GM06990 (cell line): ENCODE measurements around the gene JMJD7.

Experiments
- DNase-seq: peaks from one replicate; pipeline ENCODE4 v3.0.0-alpha.2; 2011; ENCODE audit not compliant: insufficient read length; ENCODE audit errors: extremely low read depth
- H3K27me3 ChIP-seq: replicated peaks from 2 replicates; pipeline ENCODE4 v1.6.0; 2011; ENCODE audit warnings: low read length; ENCODE audit not compliant: control insufficient read depth, insufficient read depth
- H3K36me3 ChIP-seq: 2 replicates; pipeline ENCODE4 v1.5.1; 2011; ENCODE audit warnings: low read length; ENCODE audit not compliant: control insufficient read depth, insufficient read depth
- H3K4me3 ChIP-seq: replicated peaks from 2 replicates; pipeline ENCODE4 v1.5.1; 2011; ENCODE audit warnings: low read depth, mild to moderate bottlenecking, control low read depth, low read length
- TF ChIP-seq, protein P1 (sequence below): IDR thresholded peaks from 2 replicates; pipeline ENCODE4 v1.5.1; 2011; ENCODE audit warnings: low read length, control low read depth, mild to moderate bottlenecking, inconsistent platforms; ENCODE audit not compliant: insufficient read depth, poor library complexity, severe bottlenecking

The JMJD7 gene

DNA sequence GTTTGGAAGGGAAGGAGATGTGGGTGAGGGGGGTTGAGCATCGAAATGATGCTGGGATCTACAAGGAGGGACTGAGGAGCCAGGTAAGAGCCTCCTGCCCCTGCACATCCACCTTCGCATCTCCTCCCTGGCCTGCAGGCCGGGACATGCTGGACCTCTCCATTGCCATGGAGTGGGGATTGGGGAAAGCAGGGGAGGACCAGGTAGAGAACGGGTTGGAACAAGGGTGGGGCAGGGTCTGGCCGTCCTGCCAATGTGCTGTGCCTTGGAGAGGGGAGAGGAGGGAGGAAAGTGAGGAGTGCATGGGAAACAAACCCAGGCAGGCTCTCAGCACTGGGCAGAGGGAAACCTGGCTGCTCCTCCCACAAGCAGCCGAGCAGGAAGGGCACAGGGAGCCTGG lies 21.3 kb downstream of the JMJD7 start:
- Histone ChIP-seq H3K4me3 (no peak overlapping the region), H3K27me3 (no peaks in the 10 kb centered on the region)

DNA sequence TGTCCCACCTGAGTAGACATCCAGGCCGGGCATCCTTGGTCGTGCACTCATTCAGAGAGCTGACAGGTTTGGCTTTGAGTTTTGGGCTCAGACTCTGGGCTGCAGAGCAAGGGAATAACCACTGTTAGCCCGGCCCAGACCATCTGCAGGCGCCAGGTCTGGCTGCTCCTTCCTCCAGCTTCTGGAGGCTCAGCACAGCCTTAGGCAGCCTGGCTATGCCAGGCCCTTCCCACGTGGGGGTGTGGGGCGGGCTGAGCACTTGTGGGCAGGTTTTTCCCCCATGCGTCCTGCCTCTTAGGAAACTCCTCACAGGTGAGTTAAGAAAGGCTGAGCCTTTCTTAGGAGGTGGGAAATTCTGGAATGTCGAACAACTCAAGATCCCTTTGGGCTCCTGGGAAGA lies 22.0 kb downstream of the JMJD7 start:
- Histone ChIP-seq H3K36me3 (peaks cover 7% of the 10 kb centered on the region), H3K4me3 (no peak overlapping the region), H3K27me3 (no peaks in the 10 kb centered on the region)
- no peak for DNase-seq
- TF ChIP-seq, protein P1, sequence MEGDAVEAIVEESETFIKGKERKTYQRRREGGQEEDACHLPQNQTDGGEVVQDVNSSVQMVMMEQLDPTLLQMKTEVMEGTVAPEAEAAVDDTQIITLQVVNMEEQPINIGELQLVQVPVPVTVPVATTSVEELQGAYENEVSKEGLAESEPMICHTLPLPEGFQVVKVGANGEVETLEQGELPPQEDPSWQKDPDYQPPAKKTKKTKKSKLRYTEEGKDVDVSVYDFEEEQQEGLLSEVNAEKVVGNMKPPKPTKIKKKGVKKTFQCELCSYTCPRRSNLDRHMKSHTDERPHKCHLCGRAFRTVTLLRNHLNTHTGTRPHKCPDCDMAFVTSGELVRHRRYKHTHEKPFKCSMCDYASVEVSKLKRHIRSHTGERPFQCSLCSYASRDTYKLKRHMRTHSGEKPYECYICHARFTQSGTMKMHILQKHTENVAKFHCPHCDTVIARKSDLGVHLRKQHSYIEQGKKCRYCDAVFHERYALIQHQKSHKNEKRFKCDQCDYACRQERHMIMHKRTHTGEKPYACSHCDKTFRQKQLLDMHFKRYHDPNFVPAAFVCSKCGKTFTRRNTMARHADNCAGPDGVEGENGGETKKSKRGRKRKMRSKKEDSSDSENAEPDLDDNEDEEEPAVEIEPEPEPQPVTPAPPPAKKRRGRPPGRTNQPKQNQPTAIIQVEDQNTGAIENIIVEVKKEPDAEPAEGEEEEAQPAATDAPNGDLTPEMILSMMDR = no peak

More for the DNA sequence above, 21.3 kb downstream of the JMJD7 start:
- peaks cover 7% of the 10 kb centered on the region for H3K36me3 ChIP-seq
- DNase-seq = no peak
- TF ChIP-seq, protein P1 = no peak

DNA sequence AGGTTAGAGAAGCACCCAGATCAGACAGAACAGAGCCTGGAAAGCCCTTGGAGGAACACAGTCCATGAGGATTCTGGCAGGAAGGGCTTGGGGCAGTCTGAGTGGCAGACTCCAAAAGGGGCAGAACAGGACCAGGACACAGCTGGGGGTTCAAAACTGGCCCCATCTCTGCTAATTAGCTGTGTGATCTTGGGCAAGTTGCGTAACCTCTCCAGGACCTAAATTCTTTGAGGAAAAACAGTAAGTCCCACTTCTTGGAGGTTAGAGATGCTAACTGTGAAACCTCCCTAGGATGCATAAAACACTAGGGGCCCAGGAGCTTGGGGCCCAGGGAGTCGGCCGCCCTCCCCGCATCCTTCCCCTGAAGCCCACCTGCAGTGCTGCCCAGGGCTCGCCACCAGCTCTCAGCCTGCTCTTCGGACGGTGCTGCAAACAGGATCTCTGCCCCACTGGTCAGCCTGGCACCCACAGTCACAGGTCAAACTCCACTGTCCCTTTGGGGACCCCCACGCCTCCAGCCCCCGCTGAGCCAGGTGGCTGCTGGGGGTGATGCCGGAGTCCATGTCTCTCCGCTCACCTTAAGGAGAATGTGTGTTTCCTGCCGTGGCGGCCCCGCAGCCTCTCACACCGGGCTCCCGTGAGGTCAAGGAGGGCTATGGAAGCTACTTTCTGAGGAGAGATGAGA lies 22.7 kb downstream of the JMJD7 start:
- no peak for DNase-seq
- Histone ChIP-seq H3K27me3 (no peaks in the 10 kb centered on the region; the same call in 1 of the 2 replicates), H3K36me3 (peaks cover 7% of the 10 kb centered on the region), H3K4me3 (no peak overlapping the region)
- TF ChIP-seq, protein P1 = no peak

DNA sequence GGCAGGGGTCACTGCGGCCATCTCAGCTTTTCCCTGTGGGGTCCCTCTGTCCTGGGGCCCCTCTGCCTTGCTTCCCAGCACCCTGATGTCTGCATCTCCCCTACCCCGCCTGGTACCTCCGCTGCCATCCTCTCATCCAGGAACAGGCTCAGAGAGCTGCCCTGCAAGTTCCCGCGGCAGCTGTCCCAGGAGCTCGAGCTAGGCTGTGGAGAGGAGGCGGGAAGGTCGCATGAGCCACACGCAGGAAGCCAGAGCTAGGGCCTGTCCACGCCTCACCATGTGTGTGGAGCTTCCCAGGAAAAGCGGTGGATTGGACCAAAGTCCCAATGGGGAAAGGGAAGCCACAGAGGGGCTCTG lies 23.3 kb downstream of the JMJD7 start:
- TF ChIP-seq, protein P1 = no peak
- Histone ChIP-seq H3K36me3 (peaks cover 6% of the 10 kb centered on the region), H3K27me3 (no peaks in the 10 kb centered on the region; the same call in 1 of the 2 replicates), H3K4me3 (no peak overlapping the region)
- no peak for DNase-seq

DNA sequence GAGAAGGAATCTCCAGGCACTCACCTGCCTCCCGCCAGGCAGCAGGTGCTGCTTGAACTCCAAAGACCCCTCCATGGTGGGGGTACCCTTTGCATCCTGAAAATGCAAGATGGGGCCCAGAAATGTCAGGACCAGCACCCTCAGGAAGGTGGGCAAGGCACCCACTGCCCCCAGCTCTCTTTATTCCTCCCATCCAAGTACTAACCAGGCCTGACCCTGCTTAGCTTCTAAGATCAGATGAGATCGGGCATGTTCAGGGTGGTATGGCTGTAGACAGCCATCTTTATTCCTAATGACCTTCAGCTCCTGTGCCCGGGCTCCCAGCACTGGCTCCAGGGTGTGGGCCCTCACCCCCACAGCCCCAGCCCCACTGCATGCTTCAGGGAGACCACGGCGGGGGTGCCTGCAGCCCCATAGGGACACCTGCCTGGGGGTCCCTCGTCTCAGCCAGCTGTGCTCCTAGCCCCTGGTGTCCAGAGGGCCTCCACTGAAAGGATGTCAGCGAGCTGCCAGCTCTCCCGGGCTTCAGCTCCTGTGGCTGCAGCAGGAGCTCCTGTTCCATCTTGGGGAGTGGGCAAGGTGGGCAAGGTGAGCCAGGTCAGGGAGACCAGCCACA lies 24.0 kb downstream of the JMJD7 start:
- no peak for DNase-seq
- no peaks in the 10 kb centered on the region; the same call in 1 of the 2 replicates for H3K27me3 ChIP-seq
- peaks cover 6% of the 10 kb centered on the region for H3K36me3 ChIP-seq
- TF ChIP-seq, protein P1 = no peak
- no peak overlapping the region for H3K4me3 ChIP-seq
